HG03095 (cell line): ENCODE data around the gene SMARCE1.

Experiments used
- ATAC-seq: cut with Tn5 transposase; IDR thresholded peaks from one replicate; pipeline ENCODE4 v1.9.1; 2021; ENCODE audit warnings: moderate library complexity; ENCODE audit not compliant: unreplicated experiment

The SMARCE1 gene

DNA sequence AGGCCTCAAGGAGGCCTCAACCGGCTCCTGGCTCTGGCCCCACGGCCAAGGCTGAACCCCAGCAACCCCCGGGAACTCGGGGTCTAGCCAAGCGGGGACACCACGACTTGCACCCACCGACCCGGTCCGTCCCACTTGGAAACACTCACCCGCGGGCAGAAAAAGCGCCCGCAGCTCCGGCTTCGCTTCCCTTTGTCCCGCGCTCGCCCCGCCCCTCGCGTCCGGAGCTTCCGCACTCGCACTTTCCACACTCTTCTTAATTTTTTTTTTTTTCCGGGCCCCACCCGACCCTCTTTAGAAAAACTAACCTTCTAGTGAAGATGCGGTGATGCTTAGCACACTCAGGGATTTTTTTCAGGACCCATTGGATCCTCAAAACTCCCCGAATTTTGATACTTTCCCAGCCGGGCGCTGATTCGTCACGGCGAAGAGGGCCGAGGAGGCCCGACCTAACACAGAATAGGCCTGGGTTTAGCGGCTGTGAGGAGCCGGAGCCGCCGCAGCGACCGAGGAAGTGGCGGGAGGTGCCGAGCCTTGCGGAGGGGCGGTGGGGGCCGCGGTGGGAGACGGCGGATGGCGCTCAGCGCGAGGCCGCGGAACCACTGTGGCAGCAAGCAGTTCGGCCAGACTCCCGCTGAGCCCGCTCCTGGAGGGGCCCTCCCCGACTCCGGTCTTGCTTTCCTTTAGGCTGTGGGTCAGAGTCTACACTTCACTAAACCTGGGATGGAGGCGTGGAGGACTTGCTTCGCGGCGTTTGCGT, at the start of gene SMARCE1:
Gene SMARCE1, minus strand, starts transcription at position 195 of the 760 bp plus-strand sequence. CDS start 2,016 bp downstream, outside the sequence.
- ATAC-seq, result no peak

- ATAC-seq, result no peak
Observed at GRCh38 chr17:40697297-40697696, 49.7 kb upstream of the SMARCE1 start.

DNA sequence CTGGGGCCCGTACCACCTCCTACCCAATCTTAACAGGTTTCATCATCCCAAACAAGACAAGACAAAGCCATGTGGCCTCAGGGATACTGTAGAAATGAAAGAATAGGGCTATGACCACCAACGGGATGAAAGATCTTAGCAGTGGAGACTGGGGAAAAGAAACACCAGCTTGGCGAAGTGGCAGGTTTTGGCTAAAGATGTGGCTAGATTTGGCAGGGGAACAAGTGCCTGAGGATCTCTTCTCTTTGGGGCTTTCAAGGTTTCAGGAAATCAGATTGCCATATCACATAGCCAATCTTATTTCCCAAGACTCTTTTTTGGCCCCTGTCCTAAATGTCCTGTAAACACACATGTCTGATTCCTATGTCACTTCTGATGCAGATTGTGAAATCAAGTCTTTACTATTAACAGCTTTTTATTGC, 49.0 kb upstream of the SMARCE1 start:
- ATAC-seq, result no peak

- ATAC-seq, result no peak
Observed at GRCh38 chr17:40695874-40696472, 48.4 kb upstream of the SMARCE1 start.

DNA sequence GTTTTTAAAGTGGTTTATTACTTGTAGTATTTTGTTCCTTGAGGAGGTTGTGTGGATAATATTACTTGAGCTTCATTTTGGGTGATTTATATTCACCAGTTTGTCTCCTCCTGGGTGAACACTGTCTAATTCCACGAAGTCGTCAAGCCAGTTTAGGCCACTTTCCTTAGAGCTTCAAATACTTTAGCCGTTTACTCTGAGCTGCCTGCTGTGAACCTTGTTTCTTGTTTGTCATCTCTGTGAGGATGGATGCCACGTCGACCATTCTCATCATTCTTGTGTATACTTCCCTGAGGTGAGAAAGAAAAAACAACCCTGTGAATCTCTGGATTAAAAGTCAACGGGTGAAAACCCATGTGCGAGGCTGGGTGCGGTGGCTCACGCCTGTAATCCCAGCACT, 47.0 kb upstream of the SMARCE1 start:
- ATAC-seq, result no peak

DNA sequence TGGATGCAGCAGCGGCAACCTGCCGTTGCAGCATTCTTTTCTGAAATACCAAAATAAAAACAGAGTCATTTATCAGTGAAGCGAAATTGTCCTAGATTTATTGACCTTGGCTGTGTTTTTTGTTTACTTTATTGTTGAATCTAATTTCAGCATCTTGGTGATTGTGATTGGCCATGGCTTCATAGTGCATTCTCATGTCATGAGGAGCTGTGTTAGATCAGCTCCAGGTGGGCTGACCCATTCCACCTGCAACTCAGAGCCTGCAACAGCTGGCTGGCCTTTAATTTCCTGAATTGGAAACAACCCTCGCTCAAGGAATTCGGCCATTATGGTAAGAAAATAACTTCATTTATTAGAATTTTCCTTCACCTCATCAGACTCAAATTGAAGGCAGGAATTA, 39.5 kb upstream of the SMARCE1 start:
- no peak for ATAC-seq

- ATAC-seq, result no peak
Observed at GRCh38 chr17:40686192-40686591, 38.6 kb upstream of the SMARCE1 start.

GRCh38 chr17:40680998-40681397, 33.4 kb upstream of the SMARCE1 start:
- ATAC-seq, result no peak

DNA sequence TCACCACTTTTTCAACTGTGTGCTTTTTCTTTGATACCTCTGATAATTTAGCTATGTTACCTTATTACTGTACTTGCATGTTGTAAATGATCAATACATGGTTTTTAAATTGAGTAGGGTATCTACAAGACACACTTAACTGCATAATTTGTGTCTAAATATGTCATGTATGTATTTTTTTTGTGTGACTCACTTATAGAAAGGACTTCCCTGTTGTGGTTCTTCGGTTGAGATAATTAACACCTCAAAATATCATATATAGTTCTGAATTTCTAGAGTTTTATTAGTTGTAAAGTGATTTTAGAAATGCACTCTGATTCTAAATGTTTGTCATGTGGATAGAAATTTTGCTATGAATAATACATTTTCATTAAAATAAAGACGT, 31.9 kb upstream of the SMARCE1 start:
- no peak for ATAC-seq

DNA sequence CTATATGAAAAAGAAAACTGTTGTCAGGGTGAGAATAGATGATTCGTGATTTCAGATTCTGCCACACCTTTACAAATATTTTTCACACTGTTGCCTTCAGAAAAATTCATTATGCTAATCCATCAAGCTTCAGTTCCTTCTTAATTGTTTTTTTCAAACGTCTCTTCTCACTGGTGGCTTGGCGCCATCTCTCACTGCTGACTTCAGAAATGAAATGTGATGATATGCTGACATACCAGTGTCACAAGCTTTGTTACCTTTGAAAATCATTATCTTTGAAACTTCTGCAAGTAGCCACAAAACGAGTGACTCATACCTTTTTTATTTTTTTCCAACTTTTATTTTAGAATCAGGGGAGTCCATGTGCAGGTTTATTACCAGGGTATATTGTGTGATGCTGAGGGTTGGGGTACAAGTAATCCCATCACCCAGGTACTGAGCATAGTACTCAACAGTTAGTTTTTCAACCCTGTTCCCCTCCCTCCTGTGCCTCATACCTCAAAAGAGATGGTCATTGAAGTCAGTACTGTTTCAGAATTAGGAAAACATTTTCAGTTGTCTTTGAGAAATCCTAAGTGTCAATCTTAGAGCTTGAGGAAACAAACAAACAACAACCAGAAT, 31.4 kb upstream of the SMARCE1 start:
- ATAC-seq, result no peak

GRCh38 chr17:40675905-40676304, 28.3 kb upstream of the SMARCE1 start:
- ATAC-seq, result no peak

DNA sequence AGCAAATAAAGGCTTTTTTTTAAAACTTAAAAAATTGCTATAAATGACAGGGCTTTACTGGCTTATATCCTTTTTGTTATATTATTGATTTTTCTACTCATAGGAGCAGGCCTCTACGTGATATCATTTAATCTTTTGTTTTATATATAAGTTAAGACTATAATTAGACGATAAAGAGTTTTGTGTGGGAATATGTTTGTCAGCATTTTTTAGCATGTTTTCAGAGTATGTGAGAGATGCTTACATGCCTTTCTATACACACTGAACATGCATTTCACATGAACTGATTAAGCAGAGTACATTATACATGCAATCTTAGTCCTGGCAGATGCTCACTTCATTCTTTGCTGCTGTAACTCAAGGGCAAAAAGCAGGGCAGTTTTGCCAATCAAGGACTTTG, 25.0 kb upstream of the SMARCE1 start:
- ATAC-seq, result no peak

GRCh38 chr17:40671282-40671681, 23.7 kb upstream of the SMARCE1 start:
- no peak for ATAC-seq

DNA sequence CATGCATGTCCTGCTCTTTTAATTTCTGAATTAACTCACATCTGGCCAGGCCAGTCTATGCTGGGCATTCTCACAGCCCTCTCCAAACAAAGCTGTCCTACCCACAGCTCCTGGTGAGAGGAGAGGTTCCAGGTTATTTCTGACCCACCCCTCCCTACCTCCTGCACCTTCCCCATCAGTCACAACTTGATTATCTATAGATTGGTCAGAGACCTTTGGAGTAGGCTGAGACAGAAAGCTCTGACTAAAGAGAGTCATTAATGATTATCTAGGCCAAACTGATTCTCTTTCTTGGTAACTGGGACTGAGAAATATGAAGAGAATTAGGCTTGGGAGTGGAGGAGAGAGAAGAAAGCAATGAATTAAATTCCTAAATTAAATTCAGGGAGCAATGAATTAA, 18.7 kb upstream of the SMARCE1 start:
- ATAC-seq, result no peak

DNA sequence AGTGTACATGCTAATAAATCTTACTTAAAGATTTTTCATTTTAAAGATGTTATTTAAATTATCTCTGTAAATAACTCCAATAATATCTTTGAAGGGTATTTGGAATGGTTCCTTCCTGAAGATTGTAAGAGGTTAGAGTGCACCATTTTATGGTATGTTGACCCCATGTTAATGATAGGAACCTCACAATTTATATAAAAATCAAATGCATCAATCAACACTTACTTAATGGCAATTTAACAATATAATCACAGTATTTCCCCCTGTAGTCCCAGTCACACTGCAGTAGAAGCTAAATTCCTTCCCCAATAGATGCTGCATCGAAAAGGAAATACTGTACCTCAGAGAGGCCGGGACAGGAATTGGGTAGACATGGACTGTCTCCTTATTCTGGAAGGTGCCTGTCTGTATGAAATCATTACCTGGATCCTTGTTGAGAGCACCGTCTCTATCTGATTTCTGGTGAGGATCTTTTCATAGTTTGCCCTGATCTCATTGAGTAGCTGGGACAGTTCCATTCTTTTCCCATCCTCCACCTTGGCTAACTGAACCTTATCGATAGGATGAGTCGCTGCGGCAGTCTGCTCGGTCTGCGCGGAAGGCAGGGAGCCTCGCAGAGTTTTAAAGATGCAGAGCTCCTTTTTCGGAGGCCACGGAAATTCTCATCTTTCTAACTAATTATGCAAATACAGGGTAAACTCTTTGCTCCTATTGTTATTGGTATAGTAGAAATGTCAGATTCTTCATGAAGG, 17.1 kb upstream of the SMARCE1 start, which contains the start of gene KRT222:
Gene KRT222, minus strand, starts transcription at position 596 of the 752 bp plus-strand sequence. Its CDS starts 78 bp downstream, at position 518.
- ATAC-seq, result no peak

DNA sequence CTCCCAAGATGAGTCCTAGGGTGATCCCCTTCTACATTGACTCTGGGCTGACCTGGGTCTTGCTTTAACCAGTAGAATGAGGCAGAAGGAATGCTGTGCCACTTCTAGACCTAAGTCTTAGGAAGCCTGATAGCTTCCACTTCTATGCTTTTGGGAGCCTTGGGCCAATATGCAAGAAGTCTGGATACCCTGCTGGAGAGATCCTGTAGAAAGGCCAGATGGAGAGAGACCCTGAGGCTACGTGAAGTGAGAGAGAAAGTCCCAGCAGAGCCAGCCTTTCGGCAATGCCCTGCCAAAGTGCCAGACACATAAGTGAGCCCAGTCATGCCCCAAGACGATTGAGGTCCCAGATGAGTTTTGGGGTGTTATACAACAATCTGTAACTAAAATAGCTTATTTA, 15.6 kb upstream of the SMARCE1 start:
- ATAC-seq, result no peak

DNA sequence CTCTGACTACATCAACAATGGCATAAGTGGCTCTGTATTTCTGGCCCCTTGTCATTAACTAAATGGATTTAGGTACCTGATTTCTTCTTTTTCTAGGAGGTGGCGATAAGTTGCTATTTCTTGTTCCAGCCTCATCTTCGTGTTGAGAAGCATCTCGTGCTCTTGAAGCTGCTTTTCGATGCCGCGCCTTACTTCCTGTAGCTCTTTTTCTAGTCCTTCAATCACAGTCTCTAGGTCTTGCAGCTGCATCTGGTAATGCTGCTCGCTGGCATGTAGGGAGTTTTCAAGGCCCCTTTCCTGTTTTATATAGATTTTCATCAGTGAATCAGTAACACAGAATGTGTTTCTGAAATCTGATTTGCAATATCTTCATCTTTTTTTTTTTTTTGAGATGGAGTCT, 12.3 kb upstream of the SMARCE1 start:
- no peak for ATAC-seq

GRCh38 chr17:40658396-40658795, 10.8 kb upstream of the SMARCE1 start:
- ATAC-seq, result no peak

DNA sequence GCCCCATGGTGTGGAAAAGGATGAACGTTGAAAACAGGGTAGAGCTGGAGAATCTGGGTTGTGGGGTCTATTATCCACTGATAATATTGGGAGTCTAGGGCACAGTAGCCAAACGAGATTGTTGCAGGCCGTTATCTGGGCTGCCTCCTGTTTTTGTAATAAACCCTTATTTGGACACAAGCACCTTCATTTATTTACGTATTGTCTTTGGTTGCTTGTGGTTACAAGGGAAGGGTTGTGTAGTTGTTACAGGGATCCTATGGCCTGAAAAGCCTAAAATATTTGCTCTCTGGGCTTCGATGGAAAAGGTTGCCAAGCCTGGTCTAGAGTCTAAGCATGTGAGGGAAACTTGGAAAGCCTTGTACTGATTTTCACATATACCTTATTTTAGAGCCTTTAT, 4.3 kb upstream of the SMARCE1 start:
- ATAC-seq, result no peak

DNA sequence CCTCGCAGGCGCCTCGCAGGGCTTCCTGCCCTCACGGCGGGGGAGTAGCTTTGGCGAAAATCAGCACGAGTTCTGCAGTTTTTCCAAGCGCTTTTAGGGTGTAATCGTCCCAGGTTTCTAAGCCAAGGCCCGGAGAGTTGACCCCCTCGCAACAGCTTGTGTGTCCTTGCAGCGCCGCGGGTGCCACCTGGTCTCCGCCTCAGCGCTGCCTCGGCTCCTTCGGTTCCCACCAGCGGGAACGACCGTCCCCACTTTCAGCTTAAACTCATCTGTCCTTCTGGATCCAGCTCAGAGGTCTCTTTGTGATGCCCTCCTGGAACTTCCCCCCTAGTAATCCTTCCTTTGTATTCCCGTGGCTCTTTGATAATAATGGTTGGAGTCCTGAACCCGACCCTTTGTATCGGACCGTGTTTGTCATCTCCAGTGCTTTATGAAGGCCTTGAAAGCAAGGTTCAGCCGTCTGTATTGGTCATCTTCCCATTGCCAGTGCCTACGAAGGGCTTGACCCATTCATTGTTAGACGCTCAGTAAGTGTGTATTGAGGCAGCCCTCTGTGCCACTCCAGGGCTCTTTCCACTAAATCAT, 858 bp upstream of the SMARCE1 start:
- ATAC-seq, result no peak
